Measurements from ENCODE around the gene CTDSP2.
A peak's percentile ranks its signal among the peaks of the same experiment; 100 is the strongest.
"Not testable (repeated sequence)": the region's sequence is repeated elsewhere in the genome, so short reads cannot be mapped to it uniquely, and the experiment has no call there.

Gene CTDSP2

GRCh38 chr12:57852200-57852599 lies 5.7 kb upstream of the CTDSP2 start:
- DNase-seq, result no peak

GRCh38 chr12:57851552-57851951 lies 5.0 kb upstream of the CTDSP2 start:
- DNase-seq, result no peak

GRCh38 chr12:57850854-57851430 lies 4.4 kb upstream of the CTDSP2 start:
- no peak for DNase-seq

GRCh38 chr12:57849447-57849846 lies 2.9 kb upstream of the CTDSP2 start:
- not testable (repeated sequence) for DNase-seq

- no peak for DNase-seq
Measured at GRCh38 chr12:57849035-57849434, 2.5 kb upstream of the CTDSP2 start.

- DNase-seq, result no peak
Measured at GRCh38 chr12:57848208-57848607, 1.7 kb upstream of the CTDSP2 start.

GRCh38 chr12:57846285-57846576 lies 298 bp downstream of the CTDSP2 start:
- no peak for DNase-seq

- DNase-seq, result peak; percentile 57
Measured at GRCh38 chr12:57845478-57846284, 848 bp downstream of the CTDSP2 start.

GRCh38 chr12:57844709-57845477 lies 1.6 kb downstream of the CTDSP2 start:
- DNase-seq, result no peak

GRCh38 chr12:57842342-57843294 lies 3.9 kb downstream of the CTDSP2 start:
- DNase-seq, result no peak

GRCh38 chr12:57841445-57841844 lies 5.1 kb downstream of the CTDSP2 start:
- DNase-seq, result no peak

GRCh38 chr12:57840726-57841125 lies 5.8 kb downstream of the CTDSP2 start:
- no peak for DNase-seq

GRCh38 chr12:57839996-57840395 lies 6.5 kb downstream of the CTDSP2 start:
- no peak for DNase-seq

GRCh38 chr12:57838594-57839302 lies 7.8 kb downstream of the CTDSP2 start:
- DNase-seq, result peak; percentile 52

- DNase-seq, result peak; percentile 33
Measured at GRCh38 chr12:57837864-57838562, 8.5 kb downstream of the CTDSP2 start.

GRCh38 chr12:57836442-57837375 lies 9.8 kb downstream of the CTDSP2 start:
- peak; percentile 59 for DNase-seq

- DNase-seq, result no peak
Measured at GRCh38 chr12:57835366-57836288, 10.9 kb downstream of the CTDSP2 start.

GRCh38 chr12:57834086-57834876 lies 12.2 kb downstream of the CTDSP2 start:
- no peak for DNase-seq

Data from CD4-positive, alpha-beta T cell treated with Interleukin-17A for 1 hour (primary cell).